ENCODE data around the gene DEFB118. TPM values are rescaled to one million over a fixed set of nuclear protein-coding genes. Genes with fewer than 3 reads are reported as not detected.

The DEFB118 gene
- total RNA-seq, 2 experiments from 2014 or later = not detected

- peaks cover 4% of the 10 kb centered on the region for H3K27me3 Mint-ChIP-seq
- no peak overlapping the region for H3K4me3 Mint-ChIP-seq
- DNase-seq (no peak), ATAC-seq (ENCODE audit: low read depth) (no peak)
- H3K4me1 Mint-ChIP-seq = no peaks in the 10 kb centered on the region
- no peaks in the 10 kb centered on the region for H3K9me3 Mint-ChIP-seq
- H3K27ac Mint-ChIP-seq = no peak overlapping the region
- POLR2A ChIA-PET = no interaction called here
- no peaks in the 10 kb centered on the region for H3K36me3 Mint-ChIP-seq
Measured at GRCh38 chr20:31415653-31416052, 47.3 kb downstream of the DEFB118 start.

- Mint-ChIP-seq H3K4me3 (no peak overlapping the region), H3K4me1 (no peaks in the 10 kb centered on the region), H3K27me3 (peaks cover 5% of the 10 kb centered on the region), H3K9me3 (no peaks in the 10 kb centered on the region), H3K36me3 (no peaks in the 10 kb centered on the region), H3K27ac (no peak overlapping the region)
- ATAC-seq (ENCODE audit: low read depth) (no peak), DNase-seq (no peak)
- POLR2A ChIA-PET = no interaction called here
Measured at GRCh38 chr20:31418307-31418706, 49.9 kb downstream of the DEFB118 start.

Other genes starting within 250 kb of the DEFB118 start
- gene DEFB115, start 110.9 kb upstream of the DEFB118 start, total RNA-seq = not detected
- not detected for gene DEFB116, start 60.0 kb upstream of the DEFB118 start, total RNA-seq
- gene DEFB119, start 22.0 kb downstream of the DEFB118 start, total RNA-seq = not detected
- gene DEFB121, start 37.6 kb downstream of the DEFB118 start, total RNA-seq = not detected
- gene DEFB123, start 72.0 kb downstream of the DEFB118 start, total RNA-seq = not detected
- not detected for gene DEFB124, start 106.5 kb downstream of the DEFB118 start, total RNA-seq
- not detected for gene REM1, start 106.7 kb downstream of the DEFB118 start, total RNA-seq
- 100 to 1,000 TPM; 112 to 120 TPM for gene HM13, start 145.8 kb downstream of the DEFB118 start, total RNA-seq
- gene ID1, start 236.7 kb downstream of the DEFB118 start, total RNA-seq = 1 to 10 TPM in 1 of 2 experiments, under 1 TPM in 1; 0.72 to 1.2 TPM

Measured in activated naive CD8-positive, alpha-beta T cell treated with anti-CD3 and anti-CD28 coated beads, Interleukin-2, amount 10 ng/mL, durations not matched to agents 7 days and 5 days (primary cell).